ENCODE results near the gene FGF22. TPM values are rescaled to one million over a fixed set of nuclear protein-coding genes. Genes with fewer than 3 reads are reported as not detected.

Gene FGF22
- total RNA-seq, 1 donor from 2014 or later, result not detected

- intact Hi-C loops (cut with micrococcal nuclease), result no loop called here
Observed at GRCh38 chr19:642767-643727, 3.4 kb downstream of the FGF22 start.

- intact Hi-C loops (cut with micrococcal nuclease), result no loop called here
Observed at GRCh38 chr19:643736-644135, 4.1 kb downstream of the FGF22 start.

DNA sequence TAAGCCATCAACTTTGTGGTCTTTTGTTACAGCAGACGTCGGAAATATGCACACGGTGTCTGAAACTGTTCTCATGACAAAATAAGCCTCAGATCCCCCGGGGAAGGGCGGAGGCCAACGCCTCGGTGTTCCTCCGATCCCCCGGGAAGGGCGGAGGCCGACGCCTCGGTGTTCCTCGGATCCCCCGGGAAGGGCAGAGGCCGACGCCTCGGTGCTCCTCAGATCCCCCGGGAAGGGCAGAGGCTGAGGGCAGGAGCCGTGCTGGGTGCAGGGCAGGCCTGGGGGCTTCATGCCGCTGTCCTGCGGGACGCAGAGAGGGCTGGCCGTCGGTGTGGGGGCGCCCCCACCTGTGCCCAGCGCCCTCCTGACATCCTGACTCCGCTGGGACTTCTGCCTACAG is 4.7 kb downstream of the FGF22 start:
- intact Hi-C loops (cut with micrococcal nuclease), result no loop called here

GRCh38 chr19:644789-645188 is 5.1 kb downstream of the FGF22 start:
- intact Hi-C loops (cut with micrococcal nuclease), result no loop called here

GRCh38 chr19:645912-646778 is 6.5 kb downstream of the FGF22 start:
- intact Hi-C loops (cut with micrococcal nuclease), result no loop called here

- intact Hi-C loops (cut with micrococcal nuclease), result no loop called here
Observed at GRCh38 chr19:646779-647565, 7.3 kb downstream of the FGF22 start.

DNA sequence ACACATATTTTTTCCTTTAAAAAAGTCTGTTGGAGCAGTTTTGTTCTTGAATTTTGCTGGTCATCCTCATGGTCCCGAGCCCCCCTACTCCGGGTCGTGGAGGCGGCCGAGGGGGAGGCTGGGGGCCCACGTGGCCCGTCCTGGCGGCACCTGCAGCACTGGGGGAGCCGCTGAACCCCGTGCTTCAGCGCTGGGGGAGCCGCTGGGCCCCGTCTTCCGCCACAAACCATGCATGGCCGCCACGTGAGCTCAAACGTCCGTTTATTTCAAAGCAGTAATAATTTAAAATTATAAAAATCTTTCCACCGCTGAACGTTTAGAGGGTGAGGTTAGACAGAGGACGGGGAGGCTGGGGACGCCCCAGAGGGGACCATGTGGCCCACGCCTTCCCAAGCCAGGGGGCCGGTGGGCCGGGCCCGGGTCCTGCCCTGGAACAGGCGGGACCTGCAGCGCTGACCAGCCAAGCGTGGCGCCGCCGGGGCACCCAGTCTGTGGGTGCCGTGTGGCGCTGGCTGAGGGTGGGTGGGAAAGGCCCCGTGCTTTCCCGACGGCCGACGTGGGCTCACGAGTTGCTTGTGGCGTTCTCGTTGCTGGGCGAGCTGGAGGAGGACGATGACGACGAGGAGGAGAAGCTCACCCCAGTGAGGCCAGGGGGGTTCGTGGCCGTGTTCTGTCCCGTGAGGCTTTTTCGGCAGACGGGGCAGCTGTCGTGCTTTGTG is 8.0 kb downstream of the FGF22 start:
- intact Hi-C loops (cut with micrococcal nuclease), result no loop called here

DNA sequence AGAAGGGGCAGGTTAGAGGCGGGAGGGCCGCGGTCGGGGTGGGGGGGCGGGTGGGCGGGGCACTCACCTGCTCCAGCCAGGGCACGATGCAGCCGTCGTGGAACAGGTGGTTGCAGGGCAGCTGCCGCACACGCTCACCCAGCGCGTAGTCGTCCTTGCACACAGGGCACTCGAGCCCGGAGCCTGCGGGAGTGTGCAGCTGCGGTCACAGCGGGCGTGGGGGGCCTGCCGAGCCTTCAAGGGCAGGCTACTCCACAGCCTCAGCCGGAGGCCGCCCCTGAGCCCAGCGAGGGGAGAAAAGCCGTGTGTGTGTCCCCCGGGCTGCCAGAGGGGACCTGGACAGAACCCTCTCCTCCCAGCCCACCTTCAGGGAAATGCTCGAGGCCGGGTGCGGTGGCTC is 8.6 kb downstream of the FGF22 start:
- intact Hi-C loops (cut with micrococcal nuclease), result no loop called here

- intact Hi-C loops (cut with micrococcal nuclease), result no loop called here
Observed at GRCh38 chr19:648904-649801, 9.5 kb downstream of the FGF22 start.

- intact Hi-C loops (cut with micrococcal nuclease), result no loop called here
Observed at GRCh38 chr19:650121-650520, 10.4 kb downstream of the FGF22 start.

GRCh38 chr19:651114-651818 is 11.6 kb downstream of the FGF22 start:
- intact Hi-C loops (cut with micrococcal nuclease), result no loop called here

DNA sequence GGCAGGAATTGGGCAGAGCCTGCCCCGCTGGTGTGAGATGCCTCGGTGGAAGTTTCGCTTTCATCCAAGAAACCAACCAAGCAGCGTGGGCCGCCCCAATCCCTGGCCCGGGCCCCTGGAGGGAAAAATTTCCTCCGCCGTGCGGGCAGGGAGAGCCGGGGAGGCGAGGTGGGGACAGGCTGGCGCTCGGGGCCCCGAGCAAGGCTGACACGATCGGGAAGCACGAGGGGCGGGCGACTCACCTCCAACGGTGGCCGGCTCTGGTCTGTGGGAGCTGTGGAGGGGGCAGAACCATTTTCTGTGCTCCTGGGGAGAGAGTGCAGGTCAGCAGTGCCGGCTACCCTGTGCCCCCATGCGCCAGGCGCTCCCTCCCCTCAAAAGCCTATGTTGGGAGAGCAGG is 12.3 kb downstream of the FGF22 start:
- intact Hi-C loops (cut with micrococcal nuclease), result no loop called here

- intact Hi-C loops (cut with micrococcal nuclease), result no loop called here
Observed at GRCh38 chr19:652467-653389, 13.0 kb downstream of the FGF22 start.

DNA sequence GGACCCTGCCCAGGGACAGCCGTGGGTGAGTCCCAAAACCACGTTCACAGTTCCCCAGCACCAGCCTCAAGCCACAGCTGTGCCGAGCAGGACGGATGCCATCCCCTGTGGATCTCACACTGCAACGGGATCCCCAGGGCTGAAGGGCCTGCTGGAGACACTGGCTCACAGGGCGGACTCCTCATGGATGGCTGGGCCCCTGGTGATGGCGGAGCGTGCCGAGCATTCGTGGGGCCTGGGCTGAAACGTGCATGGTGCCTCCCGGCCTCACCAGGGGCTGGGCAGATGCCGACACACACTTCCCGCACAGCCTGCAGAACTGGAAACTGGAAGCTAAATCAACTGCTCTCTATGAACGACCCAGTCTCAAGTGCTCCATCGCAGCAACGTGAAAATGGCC is 13.7 kb downstream of the FGF22 start:
- intact Hi-C loops (cut with micrococcal nuclease), result no loop called here

DNA sequence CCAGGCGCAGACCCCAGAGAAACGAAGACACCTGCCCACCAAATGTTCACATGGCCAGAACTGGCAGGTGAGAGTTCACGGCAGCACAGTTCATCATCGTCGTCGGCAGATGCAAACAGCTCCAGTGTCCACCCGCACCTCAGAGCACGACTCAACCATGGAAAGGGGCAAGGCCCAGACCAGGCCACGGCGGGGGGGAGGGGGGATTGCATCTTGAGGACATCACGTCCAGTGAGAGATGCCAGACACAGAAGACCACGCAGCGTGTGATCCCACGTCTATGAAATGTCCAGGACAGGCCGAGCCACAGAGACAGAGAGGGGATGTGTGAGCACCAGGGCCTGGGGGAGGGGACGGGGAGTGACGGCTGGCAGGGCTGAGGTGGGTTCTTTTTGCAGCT is 16.0 kb downstream of the FGF22 start:
- intact Hi-C loops (cut with micrococcal nuclease), result no loop called here

GRCh38 chr19:656751-657559 is 17.3 kb downstream of the FGF22 start:
- intact Hi-C loops (cut with micrococcal nuclease), result no loop called here

- intact Hi-C loops (cut with micrococcal nuclease), result no loop called here
Observed at GRCh38 chr19:657611-658010, 17.9 kb downstream of the FGF22 start.
